IMR-90 (cell line): ENCODE results near the gene COPS7A. TPM values are rescaled to one million over a fixed set of nuclear protein-coding genes. Genes with fewer than 3 reads are reported as not detected.

ENCODE experiments used
- ATAC-seq: fragments of 200-7000 bp; cut with Tn5 transposase; 2 replicates; pipeline ENCODE4 v1.9.1; 2020; ENCODE audit warnings: low read depth, mild to moderate bottlenecking, moderate library complexity
- BruUV-seq: library from RNA; stranded (reverse); fragments of 400-500 nt; replicated peaks from 2 replicates; lab custom pipeline; 2021; lab: Mats Ljungman, UMichigan
- CTCF ChIA-PET: fragments of 300-600 bp; formaldehyde crosslinking; extraction: SDS; loops from one replicate; lab custom pipeline; 2021; ENCODE audit warnings: antibody characterized with exemption; lab: Yijun Ruan, JAX
- POLR2A ChIA-PET: fragments of 300-600 bp; sonication (Branson Sonifier 250); formaldehyde crosslinking; loops from one replicate; lab custom pipeline; 2022; ENCODE audit warnings: antibody characterized with exemption; ENCODE audit not compliant: unreplicated experiment; lab: Charles Lee
- DNase-seq: peaks from one replicate; pipeline ENCODE4 v3.0.0; 2013
- H2AFZ ChIP-seq: replicated peaks from 2 replicates; pipeline ENCODE3; 2013; ENCODE audit warnings: low read length, mild to moderate bottlenecking; ENCODE audit not compliant: poor library complexity
- H2AK5ac ChIP-seq: 2 replicates; pipeline ENCODE4 v1.6.1; 2013; ENCODE audit warnings: low read depth, low read length, inconsistent platforms
- H2AK9ac ChIP-seq: replicated peaks from 2 replicates; pipeline ENCODE3; 2013; ENCODE audit warnings: mild to moderate bottlenecking, low read depth, low read length, moderate library complexity; ENCODE audit not compliant: poor library complexity
- H2BK120ac ChIP-seq: 2 replicates; pipeline ENCODE4 v1.6.1; 2013; ENCODE audit warnings: low read depth, low read length, inconsistent platforms
- H2BK15ac ChIP-seq: 3 replicates; pipeline ENCODE4 v1.6.1; 2013; ENCODE audit warnings: low read depth, low read length, inconsistent platforms
- H2BK20ac ChIP-seq: 2 replicates; pipeline ENCODE4 v1.6.1; 2013; ENCODE audit warnings: low read depth, mild to moderate bottlenecking, inconsistent platforms, low read length, moderate library complexity
- H2BK5ac ChIP-seq: 2 replicates; pipeline ENCODE4 v1.6.1; 2013; ENCODE audit warnings: mild to moderate bottlenecking, low read depth, low read length, inconsistent platforms; ENCODE audit not compliant: poor library complexity, severe bottlenecking
- H3K14ac ChIP-seq: replicated peaks from 2 replicates; pipeline ENCODE4 v1.6.1; 2013; ENCODE audit warnings: low read depth, low read length, inconsistent platforms
- H3K18ac ChIP-seq: 2 replicates; pipeline ENCODE4 v1.6.1; 2013; ENCODE audit warnings: low read depth, low read length, control low read depth
- H3K23ac ChIP-seq: 2 replicates; pipeline ENCODE4 v1.6.1; 2013; ENCODE audit warnings: low read depth, low read length, inconsistent platforms
- H3K27ac ChIP-seq: 2 replicates; pipeline ENCODE4 v1.5.1; 2013; ENCODE audit warnings: mild to moderate bottlenecking, control low read depth, low read length; ENCODE audit not compliant: insufficient read depth
- H3K27me3 ChIP-seq: 2 replicates; pipeline ENCODE4 v1.6.1; 2013; ENCODE audit warnings: low read length; ENCODE audit not compliant: control insufficient read depth, insufficient read depth
- H3K36me3 ChIP-seq: 2 replicates; pipeline ENCODE4 v1.6.1; 2013; ENCODE audit warnings: low read length, mixed read lengths; ENCODE audit not compliant: control insufficient read depth, insufficient read depth
- H3K4ac ChIP-seq: 2 replicates; pipeline ENCODE4 v1.6.1; 2013; ENCODE audit warnings: low read depth, low read length, inconsistent platforms
- H3K4me1 ChIP-seq: 2 replicates; pipeline ENCODE4 v1.6.1; 2013; ENCODE audit warnings: low read length, mixed read lengths; ENCODE audit not compliant: control insufficient read depth, insufficient read depth
- H3K4me2 ChIP-seq: 2 replicates; pipeline ENCODE4 v1.6.1; 2013; ENCODE audit warnings: low read depth, mild to moderate bottlenecking, control low read depth, low read length, moderate library complexity
- H3K4me3 ChIP-seq: 2 replicates; pipeline ENCODE4 v1.5.1; 2013; ENCODE audit warnings: low read depth, mild to moderate bottlenecking, control low read depth, low read length, moderate library complexity; ENCODE audit not compliant: insufficient read depth
- H3K56ac ChIP-seq: 2 replicates; pipeline ENCODE4 v1.6.1; 2013; ENCODE audit warnings: low read length, inconsistent platforms; ENCODE audit not compliant: insufficient read depth; ENCODE audit errors: extremely low read depth
- H3K79me1 ChIP-seq, 2 experiments: 2 replicates each; pipeline ENCODE4 v1.6.1; 2013; ENCODE audit warnings: low read length in 2 of 2, inconsistent platforms in 1 of 2, low read depth in 1 of 2
- H3K9ac ChIP-seq: 2 replicates; pipeline ENCODE4 v1.6.1; 2013; ENCODE audit warnings: low read depth, low read length, control low read depth
- H3K9me1 ChIP-seq: 2 replicates; pipeline ENCODE4 v1.6.1; 2013; ENCODE audit warnings: low read length, inconsistent platforms; ENCODE audit not compliant: insufficient read depth
- H3K9me3 ChIP-seq: 2 replicates; pipeline ENCODE4 v1.6.1; 2013; ENCODE audit warnings: low read length; ENCODE audit not compliant: control insufficient read depth, insufficient read depth
- H4K20me1 ChIP-seq: 2 replicates; pipeline ENCODE4 v1.6.1; 2013; ENCODE audit warnings: low read length, inconsistent platforms; ENCODE audit not compliant: insufficient read depth
- H4K5ac ChIP-seq: 2 replicates; pipeline ENCODE4 v1.6.1; 2013; ENCODE audit warnings: mild to moderate bottlenecking, low read depth, low read length, control low read depth
- H4K8ac ChIP-seq, 2 experiments: 2 replicates each; pipeline ENCODE4 v1.6.1; 2013; ENCODE audit warnings: low read depth in 2 of 2, low read length in 2 of 2, control low read depth in 1 of 2, inconsistent platforms in 1 of 2
- H4K91ac ChIP-seq: 2 replicates; pipeline ENCODE4 v1.6.1; 2013; ENCODE audit warnings: low read depth, low read length, inconsistent platforms; ENCODE audit not compliant: insufficient read depth
- WGBS, 2 experiments: methylation state at CpG; one replicate each; pipeline versions ENCODE4 v1.1.5 to v1.1.7; 2013; ENCODE audit warnings: missing lambda C conversion rate in 2 of 2; ENCODE audit not compliant: insufficient read length in 1 of 2; ENCODE audit errors: extremely low coverage in 2 of 2; 5-methylcytosine and 5-hydroxymethylcytosine counted together
- dilution Hi-C: fragments of 300-500 bp; cut with HindIII; formaldehyde crosslinking; loops from one replicate; pipeline ENCODE4 v1.14.3; 2018; ENCODE audit warnings: low sequenced_read_pairs; ENCODE audit not compliant: unreplicated experiment
- in situ Hi-C: fragments of 300-500 bp; cut with MboI; formaldehyde crosslinking; loops from 3 replicates; pipeline ENCODE4 v1.14.3; 2019; ENCODE audit warnings: low sequenced_read_pairs, inconsistent platforms, mixed read lengths
- intact Hi-C: fragments of 100-400 bp; cut with micrococcal nuclease; formaldehyde crosslinking; loops from 2 replicates; pipeline ENCODE4 v1.10.0; 2022
- polyA plus RNA-seq, 3 experiments: library from polyadenylated mRNA; depleted of rRNA; stranded (reverse); fragments of >200 nt; gene quantifications; 2 replicates each; pipeline ENCODE4 v1.2.3, GENCODE V29; 2012; ENCODE audit warnings: low replicate concordance in 1 of 3
- total RNA-seq: library from RNA; depleted of rRNA; stranded (reverse); fragments of >200 nt; gene quantifications from 2 replicates; pipeline ENCODE4 v1.2.3, GENCODE V29; 2012
- TF ChIP-seq, protein P1 (sequence below): fragments of 150-350 bp; IDR thresholded peaks from 2 replicates; pipeline ENCODE4 v1.6.1; 2016; ENCODE audit warnings: low read depth, mild to moderate bottlenecking, low read length, moderate library complexity, borderline replicate concordance

Gene COPS7A
- total and polyA plus RNA-seq, 2 of the 4 experiments (the other 2 are of a cell fraction) = 58.8 to 135 TPM

DNA sequence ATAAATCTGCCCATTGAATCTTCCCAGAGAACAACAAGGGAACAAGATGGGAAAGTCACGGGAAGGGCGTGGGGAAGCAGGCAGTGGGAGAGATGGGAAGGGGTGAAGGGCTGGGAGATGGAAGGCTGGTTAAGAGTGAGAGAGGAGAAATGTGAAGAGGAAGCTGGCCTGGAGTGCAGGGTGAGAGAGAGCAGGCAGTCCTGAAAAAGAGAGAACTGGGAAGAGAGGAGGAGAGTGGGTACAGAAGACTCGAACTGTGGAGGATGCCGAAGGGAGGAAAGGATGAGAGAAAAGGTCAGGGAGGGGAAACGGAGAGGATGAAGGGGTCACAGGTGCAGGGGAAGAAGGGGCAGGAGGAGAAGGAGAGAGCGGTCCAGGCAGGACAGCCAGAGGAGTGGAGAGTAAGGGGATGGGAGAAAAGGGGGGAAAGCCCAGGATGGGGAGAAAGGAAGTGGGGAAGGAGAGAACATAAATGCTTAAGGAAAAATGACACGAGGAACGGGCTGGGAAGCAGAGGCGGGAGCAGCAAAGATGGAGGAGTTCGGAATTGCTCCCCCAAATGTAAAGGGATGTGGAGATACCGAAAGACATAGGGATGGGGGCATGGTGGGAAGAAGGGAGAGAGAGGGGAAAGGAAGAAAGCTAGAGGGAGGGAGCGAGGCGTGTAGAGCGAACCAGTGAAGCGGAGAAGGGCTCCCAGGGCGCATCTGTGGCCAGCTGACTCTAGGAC, 24.4 kb upstream of the COPS7A start:
- Histone ChIP-seq H2BK120ac (no peak overlapping the region), H3K27me3 (peaks cover 3% of the 10 kb centered on the region; the same call in 1 of the 2 replicates), H2BK15ac (no peak overlapping the region), H3K14ac (peak overlapping the region; percentile 82), H3K18ac (peak overlapping the region; percentile 42), H3K79me1 (peaks cover 10 to 17% of the 10 kb centered on the region in 2 experiments; a peak in 3 of 4 replicates), H3K9me3 (no peaks in the 10 kb centered on the region), H2AK9ac (peak overlapping the region; percentile 88), H3K9ac (peak overlapping the region; percentile 90), H2BK5ac (no peak overlapping the region), H2AK5ac (peak overlapping the region; percentile 59), H2BK20ac (no peak overlapping the region), H4K91ac (peak overlapping the region; percentile 21; the same call in 1 of the 2 replicates), H3K27ac (peak overlapping the region; percentile 1), H4K20me1 (no peaks in the 10 kb centered on the region), H3K4me1 (peaks cover 4% of the 10 kb centered on the region), H3K9me1 (no peaks in the 10 kb centered on the region), H3K36me3 (peaks cover 8% of the 10 kb centered on the region), H3K23ac (peak overlapping the region; percentile 88), H4K5ac (peak overlapping the region; percentile 84), H4K8ac (peak overlapping the region; percentile 21 to 86; a peak in 3 of 4 replicates), H3K4me3 (peak overlapping the region; percentile 81), H3K56ac (no peak overlapping the region), H3K4ac (peak overlapping the region; percentile 72), H2AFZ (peak overlapping the region; percentile 82), H3K4me2 (peak overlapping the region; percentile 91)
- intact Hi-C loops = no loop called here
- ChIA-PET POLR2A (interaction anchor here (0.6 to 1.0 kb wide), 2 partner anchors 10 to 104 kb away, joined by 4 to 5 read pairs; no protein-coding TSS in a partner anchor), CTCF (interaction anchor here (0.6 to 1.0 kb wide), 2 partner anchors 15 to 246 kb away, joined by 3 read pairs; no protein-coding TSS in a partner anchor)
- in situ Hi-C loops = no loop called here
- no TSS peak for BruUV-seq
- dilution Hi-C loops = no loop called here
- TF ChIP-seq, protein P1, sequence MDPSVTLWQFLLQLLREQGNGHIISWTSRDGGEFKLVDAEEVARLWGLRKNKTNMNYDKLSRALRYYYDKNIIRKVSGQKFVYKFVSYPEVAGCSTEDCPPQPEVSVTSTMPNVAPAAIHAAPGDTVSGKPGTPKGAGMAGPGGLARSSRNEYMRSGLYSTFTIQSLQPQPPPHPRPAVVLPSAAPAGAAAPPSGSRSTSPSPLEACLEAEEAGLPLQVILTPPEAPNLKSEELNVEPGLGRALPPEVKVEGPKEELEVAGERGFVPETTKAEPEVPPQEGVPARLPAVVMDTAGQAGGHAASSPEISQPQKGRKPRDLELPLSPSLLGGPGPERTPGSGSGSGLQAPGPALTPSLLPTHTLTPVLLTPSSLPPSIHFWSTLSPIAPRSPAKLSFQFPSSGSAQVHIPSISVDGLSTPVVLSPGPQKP = no peak
- no peak; the same call in 1 of the 2 replicates for ATAC-seq
- WGBS, 2 experiments = 25% methylated on average over 9 of the region's 16 CpGs; no CpG with 5 or more reads in 1 of the 2 experiments
- DNase-seq = no peak
